PC-3 (cell line): Measurements from ENCODE around the gene CACNA1D. TPM values are rescaled to one million over a fixed set of nuclear protein-coding genes. Genes with fewer than 3 reads are reported as not detected.

Source experiments
- ATAC-seq: fragments of 200-7000 bp; cut with Tn5 transposase; 2 replicates; pipeline ENCODE4 v1.9.1; 2020; ENCODE audit warnings: mild to moderate bottlenecking, moderate library complexity
- BruUV-seq: library from RNA; stranded (reverse); fragments of 400-500 nt; replicated peaks from 2 replicates; lab custom pipeline; 2021; lab: Mats Ljungman, UMichigan
- CTCF ChIA-PET: fragments of 300-600 bp; sonication (Branson Sonifier 250); formaldehyde crosslinking; loops from one replicate; lab custom pipeline; 2022; ENCODE audit warnings: antibody characterized with exemption; lab: Charles Lee
- POLR2A ChIA-PET: fragments of 300-600 bp; sonication (Branson Sonifier 250); formaldehyde crosslinking; loops from one replicate; lab custom pipeline; 2022; ENCODE audit warnings: antibody characterized with exemption; ENCODE audit not compliant: unreplicated experiment; lab: Charles Lee
- DNase-seq: peaks from one replicate; pipeline ENCODE4 v3.0.0-alpha.2; 2015
- H2AFZ ChIP-seq: fragments of 300-600 bp; sonication (generic); 2 replicates; pipeline ENCODE4 v1.6.0; 2016; ENCODE audit warnings: antibody characterized with exemption, low read length
- H3F3A ChIP-seq: fragments of 300-600 bp; sonication (generic); one replicate; pipeline ENCODE4 v1.6.0; 2017; ENCODE audit warnings: antibody characterized with exemption, low read length, control low read depth, mild to moderate bottlenecking; ENCODE audit not compliant: unreplicated experiment
- H3K27ac ChIP-seq: fragments of 300-600 bp; sonication (generic); 2 replicates; pipeline ENCODE4 v1.5.1; 2016; ENCODE audit warnings: mild to moderate bottlenecking, low read length
- H3K27me3 ChIP-seq: fragments of 300-600 bp; sonication (generic); 2 replicates; pipeline ENCODE4 v1.6.1; 2016; ENCODE audit warnings: low read length, mixed read lengths
- H3K36me3 ChIP-seq: fragments of 300-600 bp; sonication (generic); 2 replicates; pipeline ENCODE4 v1.6.1; 2016; ENCODE audit warnings: low read depth, mixed run types, low read length, mixed read lengths
- H3K4me1 ChIP-seq: fragments of 300-600 bp; sonication (generic); 2 replicates; pipeline ENCODE4 v1.5.1; 2016; ENCODE audit warnings: low read length; ENCODE audit not compliant: insufficient read depth
- H3K4me2 ChIP-seq: fragments of 300-600 bp; sonication (generic); 2 replicates; pipeline ENCODE4 v1.6.0; 2016; ENCODE audit warnings: low read length
- H3K4me3 ChIP-seq: fragments of 300-600 bp; sonication (generic); 2 replicates; pipeline ENCODE4 v1.5.1; 2016; ENCODE audit warnings: mild to moderate bottlenecking, low read length, mixed read lengths
- H3K79me2 ChIP-seq: fragments of 300-600 bp; sonication (generic); 2 replicates; pipeline ENCODE4 v1.6.1; 2017; ENCODE audit warnings: low read length, mixed read lengths
- H3K9ac ChIP-seq: fragments of 300-600 bp; sonication (generic); 2 replicates; pipeline ENCODE4 v1.6.0; 2016; ENCODE audit warnings: mild to moderate bottlenecking, low read length
- H3K9me2 ChIP-seq: fragments of 300-600 bp; sonication (generic); replicated peaks from 2 replicates; pipeline ENCODE4 v1.6.1; 2016; ENCODE audit warnings: mixed run types, low read length, mixed read lengths
- H3K9me3 ChIP-seq: fragments of 300-600 bp; sonication (generic); 2 replicates; pipeline ENCODE4 v1.6.1; 2016; ENCODE audit warnings: low read length, mixed read lengths
- H4K20me1 ChIP-seq: fragments of 300-600 bp; sonication (generic); 2 replicates; pipeline ENCODE4 v1.6.1; 2016; ENCODE audit warnings: low read length, mixed read lengths
- EZH2 ChIP-seq: fragments of 300-600 bp; sonication (generic); IDR thresholded peaks from one replicate; pipeline ENCODE4 v1.6.1; 2017; ENCODE audit warnings: antibody characterized with exemption, mild to moderate bottlenecking, low read length; ENCODE audit not compliant: unreplicated experiment
- EZH2phosphoT487 ChIP-seq: fragments of 300-600 bp; sonication (generic); IDR thresholded peaks from 2 replicates; pipeline ENCODE4 v1.6.1; 2018; ENCODE audit warnings: mild to moderate bottlenecking, antibody characterized with exemption, low read length, borderline replicate concordance
- intact Hi-C: fragments of 100-400 bp; cut with micrococcal nuclease; formaldehyde crosslinking; loops from 2 replicates; pipeline ENCODE4 v1.9.0; 2023
- total RNA-seq: library from RNA; depleted of rRNA; stranded (reverse); fragments of >200 nt; gene quantifications from 2 replicates; pipeline ENCODE4 v1.2.3, GENCODE V29; 2014
- TF ChIP-seq, protein P1 (sequence below): fragments of 300-600 bp; sonication (generic); conservative IDR thresholded peaks from 2 replicates; pipeline ENCODE4 v1.5.1; 2017; ENCODE audit warnings: antibody characterized with exemption, low read depth, mild to moderate bottlenecking, low read length

The CACNA1D gene
- total RNA-seq, 1 experiment from 2014 or later: not detected

DNA sequence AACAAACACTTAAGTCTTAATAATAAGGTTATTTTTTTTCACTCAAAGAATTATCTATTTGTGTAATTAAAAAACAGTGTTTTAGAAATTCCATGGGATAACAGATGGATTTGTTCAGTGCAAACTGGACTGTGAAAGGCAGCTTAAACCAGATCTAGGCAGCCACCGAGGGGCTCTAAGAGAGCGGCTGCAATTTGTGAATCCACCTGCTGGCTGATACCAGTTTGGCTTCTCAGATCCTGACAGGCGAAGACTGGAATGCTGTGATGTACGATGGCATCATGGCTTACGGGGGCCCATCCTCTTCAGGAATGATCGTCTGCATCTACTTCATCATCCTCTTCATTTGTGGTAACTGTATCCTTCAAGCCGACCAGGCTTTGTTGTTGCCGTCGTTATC lies 232.2 kb downstream of the CACNA1D start:
- POLR2A ChIA-PET: no interaction called here
- peaks cover 92% of the 10 kb centered on the region for H3K27me3 ChIP-seq
- no peak for DNase-seq
- no peak for ATAC-seq
- H3K9ac ChIP-seq: no peak overlapping the region
- H3K79me2 ChIP-seq: no peaks in the 10 kb centered on the region
- H3K27ac ChIP-seq: no peak overlapping the region
- no peaks in the 10 kb centered on the region for H3K9me3 ChIP-seq
- H3F3A ChIP-seq: no peaks in the 10 kb centered on the region
- no peak overlapping the region for H2AFZ ChIP-seq
- CTCF ChIA-PET: no interaction called here
- no TSS peak for BruUV-seq
- H3K4me3 ChIP-seq: no peak overlapping the region
- H3K36me3 ChIP-seq: no peaks in the 10 kb centered on the region
- no peaks in the 10 kb centered on the region for H4K20me1 ChIP-seq
- H3K4me1 ChIP-seq: no peaks in the 10 kb centered on the region
- TF ChIP-seq, protein P1, sequence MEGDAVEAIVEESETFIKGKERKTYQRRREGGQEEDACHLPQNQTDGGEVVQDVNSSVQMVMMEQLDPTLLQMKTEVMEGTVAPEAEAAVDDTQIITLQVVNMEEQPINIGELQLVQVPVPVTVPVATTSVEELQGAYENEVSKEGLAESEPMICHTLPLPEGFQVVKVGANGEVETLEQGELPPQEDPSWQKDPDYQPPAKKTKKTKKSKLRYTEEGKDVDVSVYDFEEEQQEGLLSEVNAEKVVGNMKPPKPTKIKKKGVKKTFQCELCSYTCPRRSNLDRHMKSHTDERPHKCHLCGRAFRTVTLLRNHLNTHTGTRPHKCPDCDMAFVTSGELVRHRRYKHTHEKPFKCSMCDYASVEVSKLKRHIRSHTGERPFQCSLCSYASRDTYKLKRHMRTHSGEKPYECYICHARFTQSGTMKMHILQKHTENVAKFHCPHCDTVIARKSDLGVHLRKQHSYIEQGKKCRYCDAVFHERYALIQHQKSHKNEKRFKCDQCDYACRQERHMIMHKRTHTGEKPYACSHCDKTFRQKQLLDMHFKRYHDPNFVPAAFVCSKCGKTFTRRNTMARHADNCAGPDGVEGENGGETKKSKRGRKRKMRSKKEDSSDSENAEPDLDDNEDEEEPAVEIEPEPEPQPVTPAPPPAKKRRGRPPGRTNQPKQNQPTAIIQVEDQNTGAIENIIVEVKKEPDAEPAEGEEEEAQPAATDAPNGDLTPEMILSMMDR: no peak
- TF ChIP-seq EZH2phosphoT487 (no peak), EZH2 (no peak)
- intact Hi-C loops: no loop called here
- H3K9me2 ChIP-seq: no peaks in the 10 kb centered on the region
- no peak overlapping the region for H3K4me2 ChIP-seq

DNA sequence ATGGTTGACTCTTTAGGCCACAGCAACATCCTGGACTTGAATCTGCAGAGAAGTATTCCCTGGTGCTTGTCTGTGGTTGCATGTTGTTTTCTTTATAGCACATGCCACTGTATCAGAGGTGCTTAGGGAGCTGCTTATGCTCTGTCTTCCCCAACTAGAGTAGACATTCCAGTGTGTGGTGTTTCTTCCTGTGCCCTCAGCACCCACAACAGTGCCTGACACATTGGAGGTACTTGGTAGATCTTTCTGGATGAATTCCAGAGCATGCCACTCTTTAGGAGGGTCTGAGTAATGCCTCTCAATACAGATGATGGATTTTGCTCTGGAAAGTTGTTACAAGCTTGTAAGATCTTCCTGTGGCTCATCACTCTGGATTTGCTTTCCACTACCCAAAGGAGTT lies 234.2 kb downstream of the CACNA1D start:
- ChIA-PET POLR2A (no interaction called here), CTCF (no interaction called here)
- Histone ChIP-seq H3K79me2 (no peaks in the 10 kb centered on the region), H4K20me1 (no peaks in the 10 kb centered on the region), H3K27ac (no peak overlapping the region), H3K4me2 (no peak overlapping the region), H2AFZ (no peak overlapping the region), H3K9ac (no peak overlapping the region), H3K27me3 (peaks cover 94% of the 10 kb centered on the region), H3K9me2 (no peaks in the 10 kb centered on the region), H3K4me1 (no peaks in the 10 kb centered on the region), H3K9me3 (no peaks in the 10 kb centered on the region), H3K4me3 (no peak overlapping the region), H3K36me3 (no peaks in the 10 kb centered on the region), H3F3A (no peaks in the 10 kb centered on the region)
- intact Hi-C loops: no loop called here
- no TSS peak for BruUV-seq
- DNase-seq (no peak), ATAC-seq (no peak)
- TF ChIP-seq EZH2phosphoT487: no peak
- TF ChIP-seq, protein P1: no peak
- no peak for TF ChIP-seq EZH2

DNA sequence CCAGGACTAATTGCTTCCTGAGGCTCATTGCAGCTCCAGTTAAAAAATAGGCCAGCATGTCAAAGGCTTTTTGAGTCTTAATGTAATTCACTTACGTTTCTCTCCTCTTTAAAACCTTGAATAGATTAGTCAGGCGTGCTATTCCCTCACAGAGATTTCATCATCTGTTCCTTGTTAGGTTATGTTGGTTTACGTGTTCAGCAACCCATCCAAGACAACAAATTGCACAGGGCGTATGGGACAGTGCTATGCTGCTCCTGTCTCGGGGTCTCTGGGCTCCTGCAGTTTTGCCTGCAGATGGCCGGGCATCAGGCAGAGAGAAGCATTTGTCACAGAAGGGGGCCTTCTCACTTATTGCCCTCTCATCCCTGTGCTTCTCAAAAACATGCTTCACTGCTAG lies 234.7 kb downstream of the CACNA1D start:
- no peaks in the 10 kb centered on the region for H4K20me1 ChIP-seq
- peaks cover 89% of the 10 kb centered on the region for H3K27me3 ChIP-seq
- H3F3A ChIP-seq: no peaks in the 10 kb centered on the region
- H3K4me1 ChIP-seq: no peaks in the 10 kb centered on the region
- H3K79me2 ChIP-seq: no peaks in the 10 kb centered on the region
- ChIA-PET POLR2A (no interaction called here), CTCF (no interaction called here)
- H3K9me3 ChIP-seq: no peaks in the 10 kb centered on the region
- no peak overlapping the region for H3K9ac ChIP-seq
- no peak for ATAC-seq
- TF ChIP-seq EZH2phosphoT487 (no peak), EZH2 (no peak)
- TF ChIP-seq, protein P1: no peak
- H3K36me3 ChIP-seq: no peaks in the 10 kb centered on the region
- intact Hi-C loops: no loop called here
- no peak overlapping the region for H3K27ac ChIP-seq
- DNase-seq: no peak
- no TSS peak for BruUV-seq
- no peak overlapping the region for H2AFZ ChIP-seq
- H3K4me2 ChIP-seq: no peak overlapping the region
- no peaks in the 10 kb centered on the region for H3K9me2 ChIP-seq
- no peak overlapping the region for H3K4me3 ChIP-seq
